ENCODE measurements around the gene NUDT4.

NUDT4 gene

DNA sequence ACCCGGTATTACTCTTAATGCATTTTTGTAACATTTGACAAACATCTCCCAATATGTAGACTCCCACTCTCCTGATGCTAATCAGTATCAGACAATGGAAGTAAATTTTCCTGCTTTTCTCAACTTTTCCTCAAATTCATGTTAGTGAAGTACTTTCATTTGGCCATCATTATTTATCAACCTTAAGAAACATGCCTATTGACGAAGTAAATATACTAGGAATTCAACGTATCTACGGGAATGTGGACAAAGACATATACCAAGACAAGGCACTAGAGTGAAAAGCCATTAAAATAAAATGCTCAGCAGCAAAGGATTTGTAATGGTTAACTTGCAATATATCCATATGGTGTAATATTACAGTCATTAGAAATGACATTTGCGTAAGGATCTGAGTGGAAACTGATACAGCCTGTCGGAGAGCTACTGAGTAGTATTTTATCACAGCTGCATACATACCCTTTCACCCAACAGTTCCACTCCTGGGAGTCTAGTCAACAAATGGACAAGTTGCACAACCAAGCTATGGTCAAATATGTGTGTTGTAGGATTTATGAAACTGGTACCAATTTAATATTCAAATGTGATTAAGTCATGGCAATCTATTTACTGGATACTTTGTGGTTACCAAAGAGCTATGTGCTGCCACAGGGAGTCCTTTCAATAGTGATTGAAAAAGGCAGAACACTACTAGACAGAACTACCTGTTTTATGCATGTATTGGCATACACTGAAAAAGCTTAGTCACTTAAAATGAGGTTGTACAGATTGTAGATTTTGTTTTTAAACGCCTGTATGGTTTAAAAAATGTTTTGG is 26.5 kb downstream of the NUDT4 start:
- Histone ChIP-seq H3K14ac (ENCODE audit: low read length) (no peak overlapping the region), H4K8ac (ENCODE audit: low read depth, low read length) (no peak overlapping the region), H3K79me1 (ENCODE audit: low read length) (no peaks in the 10 kb centered on the region), H3K27me3 (ENCODE audit: insufficient read depth, low read length) (no peaks in the 10 kb centered on the region), H4K91ac (ENCODE audit: low read depth, low read length) (no peak overlapping the region), H2AK5ac (ENCODE audit: low read length) (no peak overlapping the region), H3K18ac (ENCODE audit: low read length) (no peak overlapping the region), H3K9me3 (ENCODE audit: insufficient read depth, low read depth, low read length) (no peaks in the 10 kb centered on the region), H3K4me3 (ENCODE audit: low read depth, low read length) (no peak overlapping the region), H3K27ac (ENCODE audit: low read depth, low read length) (no peak overlapping the region), H3K79me2 (ENCODE audit: control insufficient read depth, insufficient read depth, low read length, poor library complexity) (no peaks in the 10 kb centered on the region), H2BK5ac (ENCODE audit: low read depth, low read length, poor library complexity) (no peak overlapping the region), H2BK120ac (ENCODE audit: insufficient read depth, low read length, poor library complexity) (no peak overlapping the region), H3K36me3 (ENCODE audit: control insufficient read depth in 1 of 2, insufficient read depth in 2 of 2, low read length in 2 of 2) (peaks cover 4 to 7% of the 10 kb centered on the region in 2 experiments), H3K9ac (ENCODE audit: low read length) (no peak overlapping the region), H2AFZ (ENCODE audit: insufficient read depth, low read length, poor library complexity) (no peak overlapping the region), H3K23ac (ENCODE audit: low read length) (no peak overlapping the region), H3K4ac (ENCODE audit: low read depth, low read length) (no peak overlapping the region), H2BK12ac (ENCODE audit: low read length) (no peak overlapping the region), H3K4me2 (ENCODE audit: low read length) (no peak overlapping the region), H3K4me1 (ENCODE audit: control insufficient read depth in 1 of 2, insufficient read depth in 2 of 2, low read length in 2 of 2) (no peaks in the 10 kb centered on the region), H4K12ac (ENCODE audit: low read depth, low read length) (no peak overlapping the region)
- DNase-seq = peak; percentile 19 to 68
- no CpG with 5 or more reads among the region's 7 CpGs for WGBS (ENCODE audit: extremely low coverage, insufficient coverage, insufficient read length)

DNA sequence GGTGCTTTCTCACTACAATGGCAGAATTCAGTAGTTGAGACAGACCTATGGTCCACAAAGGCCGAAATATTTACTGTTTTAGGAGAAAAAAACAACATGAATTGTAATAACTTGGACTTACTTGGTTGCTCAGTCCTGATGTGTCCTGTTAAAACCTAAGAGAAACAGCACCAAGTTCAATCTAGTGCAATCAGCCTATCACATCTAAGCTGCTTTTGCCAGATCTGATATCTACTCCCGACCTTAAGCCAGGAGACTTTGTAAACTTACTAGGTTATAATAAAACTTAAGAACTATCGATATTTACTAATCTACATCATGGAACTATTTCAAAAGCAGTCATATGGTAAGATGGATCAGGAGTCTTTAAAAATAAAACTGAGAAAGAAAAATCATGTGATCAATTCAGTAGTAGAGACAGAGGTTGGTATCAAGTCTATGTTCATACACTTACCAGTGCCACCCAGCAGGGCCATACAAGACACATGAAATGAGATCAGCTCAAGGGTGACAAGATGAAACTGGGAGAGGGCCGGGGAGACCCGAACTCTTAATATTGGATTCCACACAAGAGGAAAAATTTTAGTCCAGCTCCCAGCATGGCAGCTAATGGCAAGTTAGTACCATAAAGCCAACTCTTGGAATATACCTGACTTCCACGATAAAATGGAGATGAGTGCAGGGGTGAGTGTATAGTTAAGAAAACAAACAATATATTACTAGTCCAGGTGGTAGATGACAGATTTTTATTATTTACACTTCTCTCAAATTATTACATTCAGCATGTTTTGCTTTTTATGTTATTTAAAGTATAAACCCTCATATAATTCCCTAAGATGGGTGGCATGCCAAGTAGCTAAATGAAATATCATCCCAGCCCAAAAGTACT is 27.5 kb downstream of the NUDT4 start:
- DNase-seq = no peak
- Histone ChIP-seq H4K8ac (ENCODE audit: low read depth, low read length) (no peak overlapping the region), H3K14ac (ENCODE audit: low read length) (no peak overlapping the region), H4K91ac (ENCODE audit: low read depth, low read length) (no peak overlapping the region), H3K27me3 (ENCODE audit: insufficient read depth, low read length) (no peaks in the 10 kb centered on the region), H3K9me3 (ENCODE audit: insufficient read depth, low read depth, low read length) (no peaks in the 10 kb centered on the region), H3K36me3 (ENCODE audit: control insufficient read depth in 1 of 2, insufficient read depth in 2 of 2, low read length in 2 of 2) (peaks cover 4 to 7% of the 10 kb centered on the region in 2 experiments), H3K4me3 (ENCODE audit: low read depth, low read length) (no peak overlapping the region), H3K9ac (ENCODE audit: low read length) (no peak overlapping the region), H3K79me2 (ENCODE audit: control insufficient read depth, insufficient read depth, low read length, poor library complexity) (no peaks in the 10 kb centered on the region), H3K4ac (ENCODE audit: low read depth, low read length) (no peak overlapping the region), H3K4me2 (ENCODE audit: low read length) (no peak overlapping the region), H2AK5ac (ENCODE audit: low read length) (no peak overlapping the region), H2BK5ac (ENCODE audit: low read depth, low read length, poor library complexity) (no peak overlapping the region), H3K4me1 (ENCODE audit: control insufficient read depth in 1 of 2, insufficient read depth in 2 of 2, low read length in 2 of 2) (no peaks in the 10 kb centered on the region), H4K12ac (ENCODE audit: low read depth, low read length) (no peak overlapping the region), H2BK12ac (ENCODE audit: low read length) (no peak overlapping the region), H2BK120ac (ENCODE audit: insufficient read depth, low read length, poor library complexity) (no peak overlapping the region), H3K79me1 (ENCODE audit: low read length) (no peaks in the 10 kb centered on the region), H3K23ac (ENCODE audit: low read length) (no peak overlapping the region), H3K18ac (ENCODE audit: low read length) (no peak overlapping the region), H3K27ac (ENCODE audit: low read depth, low read length) (no peak overlapping the region), H2AFZ (ENCODE audit: insufficient read depth, low read length, poor library complexity) (no peak overlapping the region)
- no CpG with 5 or more reads among the region's 6 CpGs for WGBS (ENCODE audit: extremely low coverage, insufficient coverage, insufficient read length)

DNA sequence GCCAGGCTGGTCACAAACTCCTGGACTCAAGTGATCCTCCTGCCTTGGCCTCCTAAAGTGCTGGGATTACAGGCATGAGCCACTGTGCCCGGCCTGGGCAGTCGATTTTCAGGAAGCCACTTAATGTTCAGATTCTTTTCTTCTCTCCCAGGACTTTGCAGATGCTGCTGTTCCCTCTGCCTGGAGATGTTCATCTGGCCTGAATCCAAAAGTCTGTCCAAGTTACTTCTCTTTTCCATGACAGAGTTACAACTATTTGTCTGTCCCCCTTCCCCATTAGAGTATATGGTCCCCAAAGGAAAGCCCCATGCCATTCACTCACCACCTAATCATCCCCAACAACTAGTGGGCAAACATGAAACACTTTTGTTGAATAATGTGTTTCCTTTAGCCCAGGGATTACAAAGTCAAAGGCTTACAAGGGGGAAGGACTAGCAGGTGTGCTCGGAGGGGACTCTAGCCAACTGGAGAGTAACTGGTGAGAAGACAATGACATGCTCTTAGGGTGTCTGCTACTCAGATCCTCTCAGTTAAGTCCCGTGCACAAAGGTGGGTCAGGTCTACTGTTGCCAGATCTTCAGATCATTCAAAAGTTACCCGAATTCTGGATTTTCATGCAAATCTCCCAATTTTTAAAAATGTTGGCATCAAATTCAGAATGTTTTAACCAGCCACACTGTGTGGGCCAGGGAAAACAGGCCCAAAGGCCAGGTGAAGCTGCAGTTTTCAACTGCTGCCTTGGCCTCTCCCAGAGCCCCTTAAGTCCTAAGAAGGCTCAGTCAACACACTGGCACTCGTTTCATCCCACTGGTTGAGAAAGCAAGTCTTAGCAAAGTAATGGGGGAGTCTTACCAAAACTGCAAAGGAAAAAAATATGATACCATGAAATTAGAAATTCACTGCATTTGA is 29.6 kb downstream of the NUDT4 start:
- Histone ChIP-seq H2BK12ac (ENCODE audit: low read length) (no peak overlapping the region), H3K14ac (ENCODE audit: low read length) (no peak overlapping the region), H3K4me3 (ENCODE audit: low read depth, low read length) (no peak overlapping the region), H4K8ac (ENCODE audit: low read depth, low read length) (no peak overlapping the region), H2BK5ac (ENCODE audit: low read depth, low read length, poor library complexity) (no peak overlapping the region), H3K79me1 (ENCODE audit: low read length) (no peaks in the 10 kb centered on the region), H2AFZ (ENCODE audit: insufficient read depth, low read length, poor library complexity) (no peak overlapping the region), H3K18ac (ENCODE audit: low read length) (no peak overlapping the region), H3K36me3 (ENCODE audit: control insufficient read depth in 1 of 2, insufficient read depth in 2 of 2, low read length in 2 of 2) (peaks cover 6 to 7% of the 10 kb centered on the region in 2 experiments), H3K4me1 (ENCODE audit: control insufficient read depth in 1 of 2, insufficient read depth in 2 of 2, low read length in 2 of 2) (no peaks in the 10 kb centered on the region), H3K27me3 (ENCODE audit: insufficient read depth, low read length) (no peaks in the 10 kb centered on the region), H2BK120ac (ENCODE audit: insufficient read depth, low read length, poor library complexity) (no peak overlapping the region), H3K9me3 (ENCODE audit: insufficient read depth, low read depth, low read length) (peaks cover 3% of the 10 kb centered on the region), H3K27ac (ENCODE audit: low read depth, low read length) (no peak overlapping the region), H4K91ac (ENCODE audit: low read depth, low read length) (no peak overlapping the region), H3K9ac (ENCODE audit: low read length) (no peak overlapping the region), H3K79me2 (ENCODE audit: control insufficient read depth, insufficient read depth, low read length, poor library complexity) (no peaks in the 10 kb centered on the region), H4K12ac (ENCODE audit: low read depth, low read length) (no peak overlapping the region), H2AK5ac (ENCODE audit: low read length) (no peak overlapping the region), H3K4ac (ENCODE audit: low read depth, low read length) (no peak overlapping the region), H3K23ac (ENCODE audit: low read length) (no peak overlapping the region), H3K4me2 (ENCODE audit: low read length) (no peak overlapping the region)
- DNase-seq = no peak
- WGBS (ENCODE audit: extremely low coverage, insufficient coverage, insufficient read length) = no CpG with 5 or more reads among the region's 6 CpGs

- Histone ChIP-seq H3K4ac (ENCODE audit: low read depth, low read length) (no peak overlapping the region), H4K12ac (ENCODE audit: low read depth, low read length) (no peak overlapping the region), H2BK12ac (ENCODE audit: low read length) (no peak overlapping the region), H2BK5ac (ENCODE audit: low read depth, low read length, poor library complexity) (no peak overlapping the region), H3K27ac (ENCODE audit: low read depth, low read length) (no peak overlapping the region), H4K8ac (ENCODE audit: low read depth, low read length) (no peak overlapping the region), H3K9ac (ENCODE audit: low read length) (no peak overlapping the region), H3K79me2 (ENCODE audit: control insufficient read depth, insufficient read depth, low read length, poor library complexity) (no peaks in the 10 kb centered on the region), H3K4me3 (ENCODE audit: low read depth, low read length) (no peak overlapping the region), H3K23ac (ENCODE audit: low read length) (no peak overlapping the region), H4K91ac (ENCODE audit: low read depth, low read length) (no peak overlapping the region), H3K4me2 (ENCODE audit: low read length) (no peak overlapping the region), H3K18ac (ENCODE audit: low read length) (no peak overlapping the region), H3K4me1 (ENCODE audit: control insufficient read depth in 1 of 2, insufficient read depth in 2 of 2, low read length in 2 of 2) (no peaks in the 10 kb centered on the region), H2AK5ac (ENCODE audit: low read length) (no peak overlapping the region), H2BK120ac (ENCODE audit: insufficient read depth, low read length, poor library complexity) (no peak overlapping the region), H2AFZ (ENCODE audit: insufficient read depth, low read length, poor library complexity) (no peak overlapping the region), H3K79me1 (ENCODE audit: low read length) (no peaks in the 10 kb centered on the region), H3K9me3 (ENCODE audit: insufficient read depth, low read depth, low read length) (peaks cover 3% of the 10 kb centered on the region), H3K14ac (ENCODE audit: low read length) (no peak overlapping the region), H3K36me3 (ENCODE audit: control insufficient read depth in 1 of 2, insufficient read depth in 2 of 2, low read length in 2 of 2) (peaks cover 6 to 7% of the 10 kb centered on the region in 2 experiments), H3K27me3 (ENCODE audit: insufficient read depth, low read length) (no peaks in the 10 kb centered on the region)
- no CpG with 5 or more reads among the region's 2 CpGs for WGBS (ENCODE audit: extremely low coverage, insufficient coverage, insufficient read length)
- DNase-seq = no peak
These were observed 30.2 kb downstream of the NUDT4 start for GRCh38 chr12:93407963-93408283.
